Effector memory CD4-positive, alpha-beta T cell (primary cell): ENCODE data around the gene HOMER2.

Experiments used
- DNase-seq, 3 donors: peaks; one replicate each; pipeline ENCODE4 v3.0.0-alpha.2; 2020
- H3K27ac ChIP-seq: 2 replicates; pipeline ENCODE4 v1.7.0; 2013; ENCODE audit warnings: mild to moderate bottlenecking, low read length, moderate library complexity; ENCODE audit not compliant: insufficient read depth, poor library complexity, severe bottlenecking
- H3K27me3 ChIP-seq: replicated peaks from 2 replicates; pipeline ENCODE4 v1.7.0; 2013; ENCODE audit warnings: mild to moderate bottlenecking, low read length; ENCODE audit not compliant: insufficient read depth, control insufficient read depth, poor library complexity, severe bottlenecking
- H3K36me3 ChIP-seq: 2 replicates; pipeline ENCODE4 v1.7.0; 2013; ENCODE audit warnings: mild to moderate bottlenecking, low read length, moderate library complexity; ENCODE audit not compliant: control insufficient read depth, insufficient read depth
- H3K4me1 ChIP-seq: 2 replicates; pipeline ENCODE4 v1.7.0; 2013; ENCODE audit warnings: low read length, mild to moderate bottlenecking; ENCODE audit not compliant: control insufficient read depth, insufficient read depth, poor library complexity, severe bottlenecking
- H3K4me3 ChIP-seq: 2 replicates; pipeline ENCODE4 v1.7.0; 2013; ENCODE audit warnings: low read length, low read depth, mild to moderate bottlenecking; ENCODE audit not compliant: insufficient read depth, poor library complexity, severe bottlenecking
- H3K9me3 ChIP-seq: 2 replicates; pipeline ENCODE4 v1.7.0; 2013; ENCODE audit warnings: mild to moderate bottlenecking, low read length, moderate library complexity; ENCODE audit not compliant: control insufficient read depth

Gene HOMER2

DNA sequence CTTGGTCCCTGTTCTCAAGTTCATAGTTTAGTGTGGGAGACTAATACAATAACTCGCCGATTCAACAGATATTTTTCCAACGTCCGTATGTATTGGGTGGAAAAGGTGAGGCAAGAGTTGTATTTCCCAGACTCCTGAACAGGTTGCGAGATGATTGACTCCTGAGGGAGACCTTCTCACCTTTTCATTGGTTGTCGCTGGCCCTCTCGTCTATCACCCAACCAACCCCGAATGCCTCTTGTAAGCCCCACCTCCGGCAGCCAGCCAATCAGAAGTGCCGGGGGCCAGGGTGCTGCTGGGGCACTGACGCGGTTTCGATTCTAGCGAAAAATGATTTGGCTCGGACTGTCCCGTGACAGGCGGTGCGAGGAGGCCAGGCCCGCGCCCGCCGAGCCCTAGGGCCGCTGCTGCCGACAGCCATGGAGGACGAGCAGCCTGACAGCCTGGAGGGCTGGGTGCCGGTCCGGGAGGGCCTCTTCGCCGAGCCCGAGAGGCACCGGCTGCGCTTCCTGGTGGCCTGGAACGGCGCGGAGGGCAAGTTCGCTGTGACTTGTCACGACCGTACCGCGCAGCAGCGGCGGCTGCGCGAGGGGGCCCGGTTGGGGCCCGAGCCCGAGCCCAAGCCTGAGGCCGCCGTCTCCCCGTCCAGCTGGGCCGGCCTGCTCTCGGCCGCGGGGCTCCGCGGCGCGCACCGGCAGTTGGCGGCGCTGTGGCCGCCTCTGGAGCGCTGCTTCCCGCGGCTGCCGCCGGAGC is 143.0 kb downstream of the HOMER2 start, which contains the start of gene WHAMM:
TSS of gene WHAMM (plus strand) at position 321 of the 753 bp plus-strand sequence. CDS start at position 420, 99 bp downstream.
- DNase-seq, result peak; percentile 91 to 95 (median 95)

DNA sequence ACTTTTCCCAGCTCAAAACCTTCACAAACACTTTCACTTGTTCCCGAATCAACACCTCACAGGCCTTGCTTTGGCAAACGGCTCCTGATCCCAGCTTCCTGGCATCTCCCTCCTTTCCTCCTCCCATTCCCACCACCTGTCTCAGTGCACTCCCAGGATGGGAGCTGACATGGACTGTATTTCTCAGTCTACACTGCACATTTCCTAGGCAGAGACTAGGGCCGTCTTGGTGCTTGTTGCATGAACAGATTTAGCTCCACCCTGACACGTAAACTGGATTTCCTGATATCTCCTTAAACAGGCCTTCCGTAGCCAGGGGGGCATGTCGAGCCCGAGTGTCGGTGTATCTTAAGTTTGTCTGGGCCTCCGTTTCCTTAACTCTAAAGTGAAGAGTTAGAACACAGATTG is 143.9 kb downstream of the HOMER2 start:
- Histone ChIP-seq H3K27ac (peak overlapping the region; percentile 99), H3K4me1 (peaks cover 11% of the 10 kb centered on the region), H3K27me3 (no peaks in the 10 kb centered on the region), H3K4me3 (no peak overlapping the region), H3K36me3 (peaks cover 8% of the 10 kb centered on the region), H3K9me3 (no peaks in the 10 kb centered on the region)
- no peak for DNase-seq

More for the DNA sequence above, 143.0 kb downstream of the HOMER2 start, which contains the start of gene WHAMM:
- H3K27ac ChIP-seq, result peak within 1 kb of the TSS; percentile 99
- no peaks in the 10 kb centered on the region for H3K27me3 ChIP-seq
- peak within 1 kb of the TSS; percentile 81 for H3K4me3 ChIP-seq
- no peaks in the 10 kb centered on the region for H3K9me3 ChIP-seq
- peaks cover 11% of the 10 kb centered on the region for H3K4me1 ChIP-seq
- H3K36me3 ChIP-seq, result peaks cover 15% of the 10 kb centered on the region

DNA sequence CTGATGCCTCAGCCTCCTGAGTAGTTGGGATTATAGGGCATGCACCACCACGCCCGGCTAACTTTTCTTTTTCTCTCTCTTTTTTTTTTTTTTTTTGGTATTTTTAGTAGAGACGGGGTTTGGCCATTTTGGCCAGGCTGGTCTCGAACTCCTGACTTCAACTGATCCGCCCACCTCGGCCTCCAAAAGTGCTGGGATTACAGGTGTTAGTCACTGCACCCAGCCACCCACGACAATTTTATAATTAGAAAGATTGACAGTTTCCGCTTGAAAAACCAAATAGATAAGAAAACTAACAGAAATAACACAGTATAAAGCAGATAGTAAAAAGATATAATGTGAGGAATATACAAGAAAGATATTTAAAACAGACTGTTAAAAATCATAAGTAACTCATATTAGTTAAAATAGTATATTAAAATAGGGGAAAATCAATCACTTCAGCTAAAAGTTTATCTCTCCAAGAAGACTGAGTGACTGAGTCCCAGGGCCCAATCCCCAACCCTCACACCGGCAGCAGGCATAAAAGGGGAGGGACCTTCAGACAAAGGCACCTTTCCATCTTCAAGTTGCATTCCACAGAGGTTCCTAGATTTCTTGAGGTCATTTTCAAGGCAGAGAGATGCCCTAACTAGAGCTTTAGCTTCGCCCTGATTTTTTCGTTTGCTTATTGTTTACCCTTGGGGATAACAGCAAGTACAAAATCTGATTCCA is 144.4 kb downstream of the HOMER2 start:
- Histone ChIP-seq H3K27me3 (no peaks in the 10 kb centered on the region), H3K36me3 (peaks cover 4% of the 10 kb centered on the region), H3K27ac (no peak overlapping the region), H3K4me1 (peaks cover 8% of the 10 kb centered on the region), H3K4me3 (no peak overlapping the region), H3K9me3 (no peaks in the 10 kb centered on the region)
- DNase-seq, result no peak

DNA sequence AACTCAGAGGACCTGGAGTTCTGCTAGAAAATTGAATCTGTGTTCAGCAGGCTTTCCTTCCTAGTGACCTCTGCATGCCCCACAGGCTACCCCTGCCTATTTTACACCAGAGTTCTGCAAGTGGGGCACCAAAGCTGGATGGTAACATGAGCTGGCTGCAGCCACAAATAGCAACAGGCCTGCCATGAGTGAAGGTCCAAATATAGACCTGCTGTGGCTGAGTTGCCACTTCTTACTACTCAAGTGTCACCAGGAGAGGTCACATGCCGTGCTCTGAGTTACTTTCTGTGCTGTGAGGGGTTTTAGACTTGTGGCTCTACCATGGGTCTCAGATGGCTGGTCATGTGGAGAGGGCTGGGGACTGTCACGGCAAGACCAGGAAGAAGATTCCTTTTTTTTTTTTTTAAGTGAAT is 146.5 kb downstream of the HOMER2 start, which contains the start of gene FSD2:
TSS of gene FSD2 (minus strand) at position 76 of the 413 bp plus-strand sequence. CDS start 18,679 bp downstream, outside the sequence.
- DNase-seq, result no peak
- H3K4me3 ChIP-seq, result no peak within 1 kb of the TSS
- H3K4me1 ChIP-seq, result peaks cover 4% of the 10 kb centered on the region
- no peaks in the 10 kb centered on the region for H3K27me3 ChIP-seq
- no peak within 1 kb of the TSS for H3K27ac ChIP-seq
- H3K9me3 ChIP-seq, result no peaks in the 10 kb centered on the region
- no peaks in the 10 kb centered on the region for H3K36me3 ChIP-seq

DNA sequence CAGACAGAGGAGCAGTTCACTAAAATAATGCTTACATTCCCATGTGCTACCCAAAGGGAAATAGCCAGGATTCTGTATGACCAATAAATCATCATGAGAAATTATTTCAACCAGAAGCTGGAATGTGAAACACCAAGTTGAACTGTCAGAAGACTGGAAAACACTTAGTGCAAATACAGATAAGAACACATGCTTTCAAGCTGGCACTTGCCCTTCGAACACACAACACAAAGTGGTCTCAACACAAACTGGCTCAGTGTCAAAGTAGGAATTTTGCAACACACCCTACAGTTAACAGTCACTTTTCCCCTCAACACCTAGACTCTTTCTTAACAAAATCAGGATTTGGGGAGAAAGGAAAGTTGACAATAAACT is 148.0 kb downstream of the HOMER2 start:
- no peak for DNase-seq
- H3K9me3 ChIP-seq, result no peaks in the 10 kb centered on the region
- H3K27ac ChIP-seq, result no peak overlapping the region
- peaks cover 2% of the 10 kb centered on the region for H3K27me3 ChIP-seq
- no peaks in the 10 kb centered on the region for H3K36me3 ChIP-seq
- no peak overlapping the region for H3K4me3 ChIP-seq
- H3K4me1 ChIP-seq, result peaks cover 4% of the 10 kb centered on the region

DNA sequence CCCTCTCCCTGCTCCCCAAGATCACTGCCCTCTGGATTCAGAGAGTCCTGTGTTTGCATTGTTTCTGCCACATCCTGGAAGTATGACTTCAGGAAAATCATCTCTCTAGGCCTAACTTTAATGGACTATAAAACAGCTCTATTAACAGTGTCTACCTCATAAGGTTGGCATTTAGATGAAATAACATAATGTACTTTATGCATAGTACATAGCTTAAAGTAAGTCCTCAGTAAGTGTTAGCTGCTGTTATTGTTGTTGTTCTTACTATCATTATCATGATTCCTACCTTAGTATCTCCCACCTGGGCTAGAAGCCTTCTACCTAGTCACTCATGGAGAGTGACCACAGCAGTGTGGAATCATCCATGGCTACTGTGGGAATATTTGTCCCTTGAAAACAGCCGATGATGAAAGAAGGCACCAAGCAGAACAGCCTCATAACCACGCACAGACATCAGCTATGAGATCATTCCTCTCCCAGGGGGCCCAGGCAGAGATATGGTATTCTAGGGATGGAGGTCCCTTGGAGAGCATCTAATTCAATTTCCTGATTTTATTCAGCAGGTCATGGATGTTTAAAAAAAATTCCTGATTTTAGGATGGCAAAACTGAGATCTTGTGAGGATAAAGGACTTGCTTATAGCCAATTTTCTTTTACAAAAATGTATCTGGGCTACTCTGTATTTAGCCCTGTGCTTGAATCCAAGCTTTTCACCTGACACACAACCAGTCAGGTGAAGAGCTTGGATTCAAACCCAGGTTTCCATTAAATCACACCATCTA is 148.5 kb downstream of the HOMER2 start:
- H3K36me3 ChIP-seq, result no peaks in the 10 kb centered on the region
- H3K4me1 ChIP-seq, result peaks cover 1% of the 10 kb centered on the region
- H3K27ac ChIP-seq, result no peak overlapping the region
- no peak for DNase-seq
- H3K9me3 ChIP-seq, result no peaks in the 10 kb centered on the region
- H3K4me3 ChIP-seq, result no peak overlapping the region
- H3K27me3 ChIP-seq, result peaks cover 8% of the 10 kb centered on the region

DNA sequence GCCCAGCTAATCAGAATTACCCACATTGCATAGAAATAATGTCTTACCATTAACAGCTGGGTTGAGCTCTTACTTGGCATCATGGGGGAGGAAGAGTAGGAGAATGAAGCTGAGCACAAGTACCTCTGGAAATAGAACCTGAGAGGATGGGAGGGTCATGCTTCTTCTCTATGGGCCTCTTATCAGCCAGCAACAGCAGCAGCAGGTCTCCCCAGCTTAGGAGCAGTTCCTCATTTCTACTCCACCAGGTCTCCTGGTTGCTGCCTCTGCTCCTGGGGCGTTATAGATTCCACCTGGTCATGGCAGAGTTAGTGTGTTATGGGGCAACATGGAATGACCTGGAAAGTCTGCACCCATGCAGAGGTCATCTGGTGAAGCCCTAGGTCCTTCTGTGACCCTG is 150.0 kb downstream of the HOMER2 start:
- Histone ChIP-seq H3K4me1 (no peaks in the 10 kb centered on the region), H3K9me3 (no peaks in the 10 kb centered on the region), H3K27ac (no peak overlapping the region), H3K4me3 (no peak overlapping the region), H3K27me3 (peaks cover 9% of the 10 kb centered on the region), H3K36me3 (no peaks in the 10 kb centered on the region)
- no peak for DNase-seq

DNA sequence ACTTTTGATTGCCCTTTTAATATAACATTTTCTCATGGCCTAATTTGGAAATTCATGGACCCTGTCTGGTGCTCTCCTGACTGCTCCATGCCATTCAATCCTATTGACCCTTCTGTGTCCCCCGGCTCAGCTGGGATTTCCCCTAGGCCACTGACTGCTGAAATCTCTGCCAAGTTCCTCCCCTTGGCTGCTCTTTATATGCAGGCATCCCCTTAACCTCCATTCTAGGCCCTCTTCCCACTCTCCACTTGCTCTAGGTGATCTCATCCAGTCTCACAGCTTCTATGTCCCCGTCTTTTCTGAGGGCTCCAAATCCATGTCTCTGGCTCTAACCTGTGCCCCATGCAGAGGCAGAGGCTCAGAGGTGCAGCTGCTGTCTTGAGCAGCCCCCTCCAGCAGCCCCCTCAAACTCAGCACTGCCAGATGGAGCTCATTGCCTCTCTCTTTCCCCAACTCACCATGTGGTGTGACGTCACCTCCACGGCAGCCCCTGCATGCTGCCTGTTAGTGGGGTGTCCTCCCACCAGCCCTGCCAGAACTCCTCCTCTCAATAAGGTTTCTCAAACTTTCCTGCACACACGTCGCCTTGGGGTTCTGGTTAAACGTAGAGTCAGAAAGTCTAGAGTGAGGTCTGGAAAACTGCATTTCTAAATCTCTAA is 153.2 kb downstream of the HOMER2 start:
- Histone ChIP-seq H3K9me3 (no peaks in the 10 kb centered on the region), H3K36me3 (no peaks in the 10 kb centered on the region), H3K4me3 (no peak overlapping the region), H3K27ac (no peak overlapping the region), H3K4me1 (no peaks in the 10 kb centered on the region), H3K27me3 (peaks cover 9% of the 10 kb centered on the region)
- DNase-seq, result no peak
